ENCODE data around the gene TGFB1I1. TPM values are rescaled to one million over a fixed set of nuclear protein-coding genes. Genes with fewer than 3 reads are reported as not detected.

The TGFB1I1 gene
- total RNA-seq, 1 donor from 2014 or later: 19.2 TPM

GRCh38 chr16:31452631-31453106 lies 19.3 kb upstream of the TGFB1I1 start:
- no peak overlapping the region for H3K4me3 Mint-ChIP-seq (ENCODE audit: unreplicated experiment)
- TF ChIP-seq CTCF (IDR thresholded peaks at IDR 0.05; ENCODE audit: partially characterized antibody, unreplicated experiment): no peak
- no peaks in the 10 kb centered on the region for H3K36me3 Mint-ChIP-seq (ENCODE audit: unreplicated experiment)
- no peak overlapping the region for H3K27ac Mint-ChIP-seq (ENCODE audit: unreplicated experiment)
- peaks cover 23% of the 10 kb centered on the region for H3K4me1 Mint-ChIP-seq (ENCODE audit: low read depth, unreplicated experiment)
- peaks cover 2% of the 10 kb centered on the region for H3K27me3 Mint-ChIP-seq (ENCODE audit: unreplicated experiment)
- H3K9me3 Mint-ChIP-seq (ENCODE audit: unreplicated experiment): no peaks in the 10 kb centered on the region
- DNase-seq: no peak

GRCh38 chr16:31453255-31454204 lies 18.4 kb upstream of the TGFB1I1 start:
- H3K9me3 Mint-ChIP-seq (ENCODE audit: unreplicated experiment): peaks cover 4% of the 10 kb centered on the region
- peak overlapping the region; percentile 41 for H3K4me3 Mint-ChIP-seq (ENCODE audit: unreplicated experiment)
- peaks cover 25% of the 10 kb centered on the region for H3K4me1 Mint-ChIP-seq (ENCODE audit: low read depth, unreplicated experiment)
- H3K27ac Mint-ChIP-seq (ENCODE audit: unreplicated experiment): peak overlapping the region; percentile 22
- no peak for TF ChIP-seq CTCF (IDR thresholded peaks at IDR 0.05; ENCODE audit: partially characterized antibody, unreplicated experiment)
- peaks cover 6% of the 10 kb centered on the region for H3K27me3 Mint-ChIP-seq (ENCODE audit: unreplicated experiment)
- no peak for DNase-seq
- no peaks in the 10 kb centered on the region for H3K36me3 Mint-ChIP-seq (ENCODE audit: unreplicated experiment)

- Mint-ChIP-seq H3K27ac (ENCODE audit: unreplicated experiment) (peak overlapping the region; percentile 96), H3K4me1 (ENCODE audit: low read depth, unreplicated experiment) (peaks cover 28% of the 10 kb centered on the region)
- DNase-seq: no peak
Measured at GRCh38 chr16:31455601-31456314, 16.2 kb upstream of the TGFB1I1 start.

GRCh38 chr16:31456988-31457360 lies 15.0 kb upstream of the TGFB1I1 start:
- Mint-ChIP-seq H3K27me3 (ENCODE audit: unreplicated experiment) (peaks cover 8% of the 10 kb centered on the region), H3K4me3 (ENCODE audit: unreplicated experiment) (peak overlapping the region; percentile 90), H3K4me1 (ENCODE audit: low read depth, unreplicated experiment) (peaks cover 24% of the 10 kb centered on the region), H3K36me3 (ENCODE audit: unreplicated experiment) (no peaks in the 10 kb centered on the region), H3K27ac (ENCODE audit: unreplicated experiment) (no peak overlapping the region), H3K9me3 (ENCODE audit: unreplicated experiment) (peaks cover 14% of the 10 kb centered on the region)
- no peak for TF ChIP-seq CTCF (IDR thresholded peaks at IDR 0.05; ENCODE audit: partially characterized antibody, unreplicated experiment)
- DNase-seq: no peak

More at GRCh38 chr16:31455601-31456314, 16.2 kb upstream of the TGFB1I1 start:
- Mint-ChIP-seq H3K27me3 (ENCODE audit: unreplicated experiment) (peaks cover 8% of the 10 kb centered on the region), H3K4me3 (ENCODE audit: unreplicated experiment) (peak overlapping the region; percentile 69), H3K36me3 (ENCODE audit: unreplicated experiment) (no peaks in the 10 kb centered on the region), H3K9me3 (ENCODE audit: unreplicated experiment) (peaks cover 10% of the 10 kb centered on the region)
- TF ChIP-seq CTCF (IDR thresholded peaks at IDR 0.05; ENCODE audit: partially characterized antibody, unreplicated experiment): peak; percentile 20
